ENCODE measurements around the gene MLEC.

GRCh38 chr12:120710031-120710804 lies 23.3 kb downstream of the MLEC start, which contains the start of gene UNC119B:
- TF ChIP-seq, protein P1, sequence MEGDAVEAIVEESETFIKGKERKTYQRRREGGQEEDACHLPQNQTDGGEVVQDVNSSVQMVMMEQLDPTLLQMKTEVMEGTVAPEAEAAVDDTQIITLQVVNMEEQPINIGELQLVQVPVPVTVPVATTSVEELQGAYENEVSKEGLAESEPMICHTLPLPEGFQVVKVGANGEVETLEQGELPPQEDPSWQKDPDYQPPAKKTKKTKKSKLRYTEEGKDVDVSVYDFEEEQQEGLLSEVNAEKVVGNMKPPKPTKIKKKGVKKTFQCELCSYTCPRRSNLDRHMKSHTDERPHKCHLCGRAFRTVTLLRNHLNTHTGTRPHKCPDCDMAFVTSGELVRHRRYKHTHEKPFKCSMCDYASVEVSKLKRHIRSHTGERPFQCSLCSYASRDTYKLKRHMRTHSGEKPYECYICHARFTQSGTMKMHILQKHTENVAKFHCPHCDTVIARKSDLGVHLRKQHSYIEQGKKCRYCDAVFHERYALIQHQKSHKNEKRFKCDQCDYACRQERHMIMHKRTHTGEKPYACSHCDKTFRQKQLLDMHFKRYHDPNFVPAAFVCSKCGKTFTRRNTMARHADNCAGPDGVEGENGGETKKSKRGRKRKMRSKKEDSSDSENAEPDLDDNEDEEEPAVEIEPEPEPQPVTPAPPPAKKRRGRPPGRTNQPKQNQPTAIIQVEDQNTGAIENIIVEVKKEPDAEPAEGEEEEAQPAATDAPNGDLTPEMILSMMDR (IDR thresholded peaks at IDR 0.05), result no peak
- TF ChIP-seq POLR2AphosphoS5 (IDR thresholded peaks at IDR 0.05), result peak; percentile 56 to 60
- no peak for TF ChIP-seq POLR2A (IDR thresholded peaks at IDR 0.05; ENCODE audit: low read depth)
- TF ChIP-seq EP300 (IDR thresholded peaks at IDR 0.05), result no peak

Measured in esophagus muscularis mucosa (tissue), 4 donors.